ENCODE results near the gene FSTL4.

DNA sequence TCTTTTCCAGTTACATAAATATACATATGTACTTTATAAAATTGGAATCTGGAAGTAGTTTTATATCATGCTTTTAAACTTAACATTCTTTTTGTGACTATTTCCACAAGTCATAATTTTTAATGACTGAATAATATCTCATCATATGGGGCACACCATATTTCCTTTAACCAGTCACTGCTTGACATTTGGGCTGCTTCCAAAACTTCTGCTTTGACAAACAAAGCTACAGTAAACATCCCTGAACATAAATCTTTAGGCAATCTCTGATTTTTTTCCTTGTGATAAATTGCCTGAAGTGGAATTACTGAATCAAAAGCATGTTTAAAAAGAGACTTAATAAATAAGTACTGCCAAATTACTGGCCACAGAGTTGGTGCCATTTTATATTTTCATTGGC, 178.0 kb downstream of the FSTL4 start:
- TF ChIP-seq CHD2 (IDR thresholded peaks at IDR 0.05; ENCODE audit: low read length, partially characterized antibody) (no peak), GABPA (IDR thresholded peaks at IDR 0.05; ENCODE audit: low read depth) (no peak), CTCF (IDR thresholded peaks at IDR 0.05) (no peak), EP300 (IDR thresholded peaks at IDR 0.05; ENCODE audit: borderline replicate concordance in 1 of 2, low read depth in 1 of 2, low read length in 1 of 2) (no peak), EZH2phosphoT487 (IDR thresholded peaks at IDR 0.05; ENCODE audit: borderline replicate concordance, low read depth) (no peak), POLR2AphosphoS5 (IDR thresholded peaks at IDR 0.05; ENCODE audit: low read depth, low read length) (no peak), ELF1 (IDR thresholded peaks at IDR 0.05) (no peak), FOXM1 (IDR thresholded peaks at IDR 0.05; ENCODE audit: low read depth) (no peak)
- TF ChIP-seq, protein P1, sequence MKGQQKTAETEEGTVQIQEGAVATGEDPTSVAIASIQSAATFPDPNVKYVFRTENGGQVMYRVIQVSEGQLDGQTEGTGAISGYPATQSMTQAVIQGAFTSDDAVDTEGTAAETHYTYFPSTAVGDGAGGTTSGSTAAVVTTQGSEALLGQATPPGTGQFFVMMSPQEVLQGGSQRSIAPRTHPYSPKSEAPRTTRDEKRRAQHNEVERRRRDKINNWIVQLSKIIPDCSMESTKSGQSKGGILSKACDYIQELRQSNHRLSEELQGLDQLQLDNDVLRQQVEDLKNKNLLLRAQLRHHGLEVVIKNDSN (IDR thresholded peaks at IDR 0.05; ENCODE audit: borderline replicate concordance, low read depth) = no peak
- TF ChIP-seq, protein P2, sequence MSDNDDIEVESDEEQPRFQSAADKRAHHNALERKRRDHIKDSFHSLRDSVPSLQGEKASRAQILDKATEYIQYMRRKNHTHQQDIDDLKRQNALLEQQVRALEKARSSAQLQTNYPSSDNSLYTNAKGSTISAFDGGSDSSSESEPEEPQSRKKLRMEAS (IDR thresholded peaks at IDR 0.05; ENCODE audit: low read depth) = no peak

All from SK-N-SH (cell line).